ENCODE results near the gene COG5.

The COG5 gene

GRCh38 chr7:107505362-107505761, 58.4 kb downstream of the COG5 start:
- DNase-seq = no peak

- DNase-seq = no peak
Observed at GRCh38 chr7:107503687-107504086, 60.0 kb downstream of the COG5 start.

- DNase-seq = no peak
Observed at GRCh38 chr7:107502797-107503196, 60.9 kb downstream of the COG5 start.

GRCh38 chr7:107502154-107502553, 61.6 kb downstream of the COG5 start:
- DNase-seq = no peak

- no peak for DNase-seq
Observed at GRCh38 chr7:107501593-107501992, 62.1 kb downstream of the COG5 start.

- DNase-seq = no peak
Observed at GRCh38 chr7:107499731-107500130, 64.0 kb downstream of the COG5 start.

- DNase-seq = no peak
Observed at GRCh38 chr7:107495516-107495915, 68.2 kb downstream of the COG5 start.

- DNase-seq = no peak
Observed at GRCh38 chr7:107494884-107495283, 68.8 kb downstream of the COG5 start.

- no peak for DNase-seq
Observed at GRCh38 chr7:107494315-107494751, 69.4 kb downstream of the COG5 start.

- no peak for DNase-seq
Observed at GRCh38 chr7:107492875-107493274, 70.8 kb downstream of the COG5 start.

GRCh38 chr7:107486041-107486440, 77.7 kb downstream of the COG5 start:
- DNase-seq = no peak

- DNase-seq = no peak
Observed at GRCh38 chr7:107482571-107482970, 81.1 kb downstream of the COG5 start.

GRCh38 chr7:107480932-107481331, 82.8 kb downstream of the COG5 start:
- DNase-seq = no peak

GRCh38 chr7:107479303-107479702, 84.4 kb downstream of the COG5 start:
- no peak for DNase-seq

GRCh38 chr7:107474104-107474521, 89.6 kb downstream of the COG5 start:
- no peak for DNase-seq

GRCh38 chr7:107472116-107472515, 91.6 kb downstream of the COG5 start:
- DNase-seq = no peak

- DNase-seq = no peak
Observed at GRCh38 chr7:107471292-107472070, 92.2 kb downstream of the COG5 start.

- no peak for DNase-seq
Observed at GRCh38 chr7:107469929-107470328, 93.8 kb downstream of the COG5 start, which contains the start of gene GPR22. TSS of gene GPR22 (plus strand) at chr7:107470057. CDS start at chr7:107474061, 4,004 bp downstream.

- no peak for DNase-seq
Observed at GRCh38 chr7:107468824-107469223, 94.9 kb downstream of the COG5 start.

GRCh38 chr7:107467972-107468371, 95.7 kb downstream of the COG5 start:
- no peak for DNase-seq

GRCh38 chr7:107464666-107465226, 99.0 kb downstream of the COG5 start:
- no peak for DNase-seq

- DNase-seq = no peak
Observed at GRCh38 chr7:107463139-107464078, 100.3 kb downstream of the COG5 start.

- DNase-seq = no peak
Observed at GRCh38 chr7:107461938-107462533, 101.7 kb downstream of the COG5 start.

Data from cortex of kidney (tissue), 1 donor.